ENCODE results near the gene ALDOC. TPM values are rescaled to one million over a fixed set of nuclear protein-coding genes. Genes with fewer than 3 reads are reported as not detected.
A peak's percentile ranks its signal among the peaks of the same experiment; 100 is the strongest.

ALDOC gene
- total and polyA plus RNA-seq, 10 of the 15 experiments (the other 5 are each of a cell fraction or from before 2014, with no cell fraction given) = 16.0 to 268 (median 78.2) TPM

DNA sequence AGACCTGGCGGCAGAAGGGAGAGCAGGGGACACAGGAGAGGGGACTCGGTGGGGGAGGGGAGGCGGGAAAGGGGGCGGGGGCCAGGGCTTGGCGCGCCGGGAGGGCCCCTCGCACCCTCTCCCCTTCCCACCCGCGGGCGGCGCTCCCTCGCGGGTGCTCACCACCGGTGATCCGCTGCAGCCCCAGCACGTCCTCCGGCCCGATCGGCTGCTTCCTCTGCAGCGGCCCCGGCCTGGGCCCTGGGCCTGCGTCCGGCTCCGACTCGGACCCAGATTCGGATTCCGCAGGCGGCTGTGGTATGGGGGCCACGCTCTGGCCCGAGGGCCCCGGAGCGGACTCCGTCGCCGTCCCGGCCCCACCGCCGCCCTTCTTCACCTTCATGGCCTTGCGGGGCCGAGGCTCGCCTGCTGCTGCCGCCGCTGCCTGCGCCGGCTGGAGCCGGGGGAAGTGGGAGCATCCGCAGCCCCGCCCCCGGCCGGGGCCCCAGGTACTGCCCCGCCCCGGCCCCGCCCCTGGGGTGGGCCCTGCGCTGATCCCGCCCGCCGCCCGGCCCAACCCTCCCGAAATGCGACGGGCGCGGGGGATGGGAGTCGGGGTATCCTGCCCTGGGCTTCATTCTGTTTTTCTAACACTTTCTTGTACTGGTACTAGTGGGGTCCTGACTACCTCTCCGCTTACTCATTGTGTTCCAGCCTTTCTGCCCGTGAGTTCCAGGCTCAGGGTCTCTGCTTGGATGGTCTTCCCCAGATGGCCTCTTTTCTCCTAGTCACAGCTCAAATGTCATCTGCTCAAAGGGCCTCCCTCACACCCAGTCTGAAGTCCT lies 24.3 kb downstream of the ALDOC start, which contains the start of gene UNC119:
Gene UNC119, minus strand, starts transcription at position 449 of the 824 bp plus-strand sequence. Its CDS starts 67 bp downstream, at position 382.
- Histone ChIP-seq H3K9me3 (replicated peaks; ENCODE audit: control insufficient read depth, insufficient read depth, low read length) (no peaks in the 10 kb centered on the region), H4K20me1 (ENCODE audit: control insufficient read depth, insufficient read depth) (no peaks in the 10 kb centered on the region), H3K27me3 (replicated peaks in 1 of 2; ENCODE audit: control insufficient read depth in 2 of 2, insufficient read depth in 2 of 2, low read length in 1 of 2) (no peaks in the 10 kb centered on the region), H2AFZ (ENCODE audit: control insufficient read depth, low read depth, low read length) (peak within 1 kb of the TSS; percentile 48; the same call in 1 of the 2 replicates), H3K4me2 (ENCODE audit: control insufficient read depth, insufficient read depth) (peak within 1 kb of the TSS; percentile 97), H3K4me1 (ENCODE audit: control insufficient read depth, insufficient read depth, low read length) (peaks cover 34% of the 10 kb centered on the region), H3K4me3 (peak within 1 kb of the TSS; percentile 98), H3K79me2 (ENCODE audit: control insufficient read depth, insufficient read depth, low read length) (peaks cover 48% of the 10 kb centered on the region), H3K27ac (ENCODE audit: control insufficient read depth, insufficient read depth) (peak within 1 kb of the TSS; percentile 73), H3K9ac (ENCODE audit: control insufficient read depth, insufficient read depth, low read length) (peak within 1 kb of the TSS; percentile 79), H3K36me3 (ENCODE audit: control insufficient read depth in 2 of 2, insufficient read depth in 2 of 2, low read length in 1 of 2) (peaks cover 24 to 31% of the 10 kb centered on the region in 2 experiments; a peak in 3 of 4 replicates)
- FAIRE-seq = no peak
- RAD21 ChIA-PET (ENCODE audit: unreplicated experiment) = interaction anchor here (0.6 to 8.3 kb wide), 6 partner anchors 17 to 1219 kb away, joined by 3 to 102 read pairs (median 4); partner anchors contain the start of genes ALDOC and PIGS
- no TSS peak for BruUV-seq (replicated peaks)
- in situ Hi-C loops (cut with MboI) (loop anchor here (25.0 kb wide), 1 partner anchor 1065 kb away; no protein-coding TSS in a partner anchor), intact Hi-C loops (cut with micrococcal nuclease; ENCODE audit: unreplicated experiment) (loop anchor here (10.0 kb wide), 1 partner anchor 162 kb away; the partner anchor contains the start of genes PROCA1, RAB34 and RPL23A)
- POLR2A ChIA-PET = interaction anchor here (0.7 to 9.1 kb wide), 9 partner anchors 17 to 167 kb away, joined by 3 to 148 read pairs (median 6); partner anchors contain the start of genes ALDOC, PIGS and RPL23A
- CTCF ChIA-PET = interaction anchor here (1.0 to 13.9 kb wide), 5 partner anchors 14 to 60 kb away, joined by 3 to 316 read pairs (median 3); partner anchors contain the start of gene PIGS
- SMC1A ChIA-PET (ENCODE audit: uncharacterized antibody, unreplicated experiment) = interaction anchor here (0.6 to 6.1 kb wide), 6 partner anchors 9 to 46 kb away, joined by 3 to 89 read pairs (median 4); partner anchors contain the start of genes PIGS and SPAG5
- WGBS (ENCODE audit: insufficient coverage, insufficient replicate concordance, low lambda C conversion rate, missing lambda C conversion rate) = under 1% methylated on average over 50 of the region's 67 CpGs
- ATAC-seq = peak; percentile 78
- no peak for DNase-seq (ENCODE audit: low read depth, low spot score)
- TF ChIP-seq, protein P1, sequence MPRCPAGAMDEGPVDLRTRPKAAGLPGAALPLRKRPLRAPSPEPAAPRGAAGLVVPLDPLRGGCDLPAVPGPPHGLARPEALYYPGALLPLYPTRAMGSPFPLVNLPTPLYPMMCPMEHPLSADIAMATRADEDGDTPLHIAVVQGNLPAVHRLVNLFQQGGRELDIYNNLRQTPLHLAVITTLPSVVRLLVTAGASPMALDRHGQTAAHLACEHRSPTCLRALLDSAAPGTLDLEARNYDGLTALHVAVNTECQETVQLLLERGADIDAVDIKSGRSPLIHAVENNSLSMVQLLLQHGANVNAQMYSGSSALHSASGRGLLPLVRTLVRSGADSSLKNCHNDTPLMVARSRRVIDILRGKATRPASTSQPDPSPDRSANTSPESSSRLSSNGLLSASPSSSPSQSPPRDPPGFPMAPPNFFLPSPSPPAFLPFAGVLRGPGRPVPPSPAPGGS (IDR thresholded peaks at IDR 0.05; ENCODE audit: borderline replicate concordance, insufficient read depth, low read depth, low read length, poor library complexity, severe bottlenecking) = peak; percentile 20
- TF ChIP-seq LARP7 (IDR thresholded peaks at IDR 0.05) (peak; percentile 85), BACH1 (IDR thresholded peaks at IDR 0.05; ENCODE audit: borderline replicate concordance) (peak; percentile 78), RCOR1 (conservative IDR thresholded peaks at IDR 0.05; ENCODE audit: low read depth, low read length) (no peak), EED (IDR thresholded peaks at IDR 0.05; ENCODE audit: low read depth) (no peak), NR2F1 (conservative IDR thresholded peaks at IDR 0.05) (peak; percentile 45; the same call in 1 of the 2 replicates), STAT3 (IDR thresholded peaks at IDR 0.05; ENCODE audit: low read depth, low read length) (no peak), ASH2L (IDR thresholded peaks at IDR 0.05; ENCODE audit: borderline replicate concordance, low read depth) (no peak), POU2F2 (IDR thresholded peaks at IDR 0.05; ENCODE audit: borderline replicate concordance, low read depth, low read length) (no peak), PAX5 (IDR thresholded peaks at IDR 0.05; ENCODE audit: borderline replicate concordance, low read depth, low read length) (no peak), EP300 (IDR thresholded peaks at IDR 0.05; ENCODE audit: borderline replicate concordance in 1 of 2, control insufficient read depth in 1 of 2, low read depth in 2 of 2, low read length in 2 of 2) (no peak), POLR2AphosphoS5 (IDR thresholded peaks at IDR 0.05; ENCODE audit: low read length) (peak; percentile 49; the same call in 1 of the 2 replicates), CBX3 (IDR thresholded peaks at IDR 0.05; ENCODE audit: borderline replicate concordance, low read depth) (no peak)
- TF ChIP-seq, protein P2, sequence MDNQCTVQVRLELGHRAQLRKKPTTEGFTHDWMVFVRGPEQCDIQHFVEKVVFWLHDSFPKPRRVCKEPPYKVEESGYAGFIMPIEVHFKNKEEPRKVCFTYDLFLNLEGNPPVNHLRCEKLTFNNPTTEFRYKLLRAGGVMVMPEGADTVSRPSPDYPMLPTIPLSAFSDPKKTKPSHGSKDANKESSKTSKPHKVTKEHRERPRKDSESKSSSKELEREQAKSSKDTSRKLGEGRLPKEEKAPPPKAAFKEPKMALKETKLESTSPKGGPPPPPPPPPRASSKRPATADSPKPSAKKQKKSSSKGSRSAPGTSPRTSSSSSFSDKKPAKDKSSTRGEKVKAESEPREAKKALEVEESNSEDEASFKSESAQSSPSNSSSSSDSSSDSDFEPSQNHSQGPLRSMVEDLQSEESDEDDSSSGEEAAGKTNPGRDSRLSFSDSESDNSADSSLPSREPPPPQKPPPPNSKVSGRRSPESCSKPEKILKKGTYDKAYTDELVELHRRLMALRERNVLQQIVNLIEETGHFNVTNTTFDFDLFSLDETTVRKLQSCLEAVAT (IDR thresholded peaks at IDR 0.05) = no peak
- TF ChIP-seq, protein P3, sequence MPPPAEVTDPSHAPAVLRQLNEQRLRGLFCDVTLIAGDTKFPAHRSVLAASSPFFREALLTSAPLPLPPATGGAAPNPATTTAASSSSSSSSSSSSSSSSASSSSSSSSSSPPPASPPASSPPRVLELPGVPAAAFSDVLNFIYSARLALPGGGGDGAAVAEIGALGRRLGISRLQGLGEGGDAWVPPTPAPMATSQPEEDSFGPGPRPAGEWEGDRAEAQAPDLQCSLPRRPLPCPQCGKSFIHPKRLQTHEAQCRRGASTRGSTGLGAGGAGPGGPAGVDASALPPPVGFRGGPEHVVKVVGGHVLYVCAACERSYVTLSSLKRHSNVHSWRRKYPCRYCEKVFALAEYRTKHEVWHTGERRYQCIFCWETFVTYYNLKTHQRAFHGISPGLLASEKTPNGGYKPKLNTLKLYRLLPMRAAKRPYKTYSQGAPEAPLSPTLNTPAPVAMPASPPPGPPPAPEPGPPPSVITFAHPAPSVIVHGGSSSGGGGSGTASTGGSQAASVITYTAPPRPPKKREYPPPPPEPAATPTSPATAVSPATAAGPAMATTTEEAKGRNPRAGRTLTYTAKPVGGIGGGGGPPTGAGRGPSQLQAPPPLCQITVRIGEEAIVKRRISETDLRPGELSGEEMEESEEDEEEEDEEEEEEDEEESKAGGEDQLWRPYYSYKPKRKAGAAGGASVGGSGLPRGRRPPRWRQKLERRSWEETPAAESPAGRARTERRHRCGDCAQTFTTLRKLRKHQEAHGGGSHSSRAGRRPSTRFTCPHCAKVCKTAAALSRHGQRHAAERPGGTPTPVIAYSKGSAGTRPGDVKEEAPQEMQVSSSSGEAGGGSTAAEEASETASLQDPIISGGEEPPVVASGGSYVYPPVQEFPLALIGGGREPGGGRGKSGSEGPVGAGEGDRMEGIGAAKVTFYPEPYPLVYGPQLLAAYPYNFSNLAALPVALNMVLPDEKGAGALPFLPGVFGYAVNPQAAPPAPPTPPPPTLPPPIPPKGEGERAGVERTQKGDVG (CRISPR knock-in tag; IDR thresholded peaks at IDR 0.05) = no peak
